A673 (cell line): Measurements from ENCODE around the gene LSM6. TPM values are rescaled to one million over a fixed set of nuclear protein-coding genes. Genes with fewer than 3 reads are reported as not detected.

ENCODE experiments used
- BruUV-seq: library from RNA; stranded (reverse); fragments of 400-500 nt; replicated peaks from 2 replicates; lab custom pipeline; 2021; lab: Mats Ljungman, UMichigan
- CTCF ChIA-PET: fragments of 300-600 bp; sonication (Branson Sonifier 250); formaldehyde crosslinking; loops from one replicate; lab custom pipeline; 2022; ENCODE audit warnings: antibody characterized with exemption; lab: Charles Lee
- POLR2A ChIA-PET: fragments of 300-600 bp; sonication (Branson Sonifier 250); formaldehyde crosslinking; loops from one replicate; lab custom pipeline; 2022; ENCODE audit warnings: antibody characterized with exemption; ENCODE audit not compliant: low non-redundant PET; lab: Charles Lee
- DNase-seq: peaks from one replicate; pipeline ENCODE4 v3.0.0-alpha.2; 2015; ENCODE audit warnings: low spot score
- H3K27ac ChIP-seq: fragments of 200-600 bp; sonication (generic); 2 replicates; pipeline ENCODE4 v1.5.1; 2016; ENCODE audit warnings: mixed run types, low read depth, mild to moderate bottlenecking, mixed read lengths, antibody characterized with exemption, low read length; ENCODE audit not compliant: poor library complexity, severe bottlenecking
- H3K27me3 ChIP-seq: fragments of 200-600 bp; sonication (generic); replicated peaks from 2 replicates; pipeline ENCODE4 v1.6.1; 2017; ENCODE audit warnings: mixed run types, low read depth, mild to moderate bottlenecking, mixed read lengths, antibody characterized with exemption, low read length; ENCODE audit not compliant: insufficient read depth, poor library complexity
- H3K36me3 ChIP-seq: fragments of 200-600 bp; sonication (generic); 2 replicates; pipeline ENCODE4 v1.6.1; 2016; ENCODE audit warnings: mixed run types, mild to moderate bottlenecking, mixed read lengths, antibody characterized with exemption, low read length; ENCODE audit not compliant: insufficient read depth, poor library complexity, severe bottlenecking
- H3K4me1 ChIP-seq: fragments of 200-600 bp; sonication (generic); 2 replicates; pipeline ENCODE4 v1.6.1; 2017; ENCODE audit warnings: mixed run types, mild to moderate bottlenecking, mixed read lengths, antibody characterized with exemption, low read length; ENCODE audit not compliant: insufficient read depth, poor library complexity, severe bottlenecking
- H3K4me3 ChIP-seq: fragments of 200-600 bp; sonication (generic); 2 replicates; pipeline ENCODE4 v1.5.1; 2016; ENCODE audit warnings: low read depth, mixed run types, mild to moderate bottlenecking, mixed read lengths, low read length; ENCODE audit not compliant: poor library complexity, severe bottlenecking
- H3K9me3 ChIP-seq: fragments of 200-600 bp; sonication (generic); 2 replicates; pipeline ENCODE4 v1.6.1; 2016; ENCODE audit warnings: mixed run types, low read depth, mild to moderate bottlenecking, mixed read lengths, antibody characterized with exemption, low read length; ENCODE audit not compliant: poor library complexity, severe bottlenecking
- CTCF ChIP-seq: fragments of 300-800, 200-600 bp; sonication (generic); conservative IDR thresholded peaks from 2 replicates; pipeline ENCODE4 v1.5.1; 2017; ENCODE audit warnings: low read depth, mild to moderate bottlenecking, antibody characterized with exemption, low read length, moderate library complexity, mixed read lengths
- EZH2 ChIP-seq: fragments of 200-600 bp; sonication (generic); IDR thresholded peaks from 2 replicates; pipeline ENCODE4 v1.6.1; 2017; ENCODE audit warnings: borderline replicate concordance, low read depth, mild to moderate bottlenecking, mixed read lengths, antibody characterized with exemption, low read length; ENCODE audit not compliant: poor library complexity, severe bottlenecking
- intact Hi-C: fragments of 100-400 bp; cut with micrococcal nuclease; formaldehyde crosslinking; loops from one replicate; pipeline ENCODE4 v1.10.0; 2022; ENCODE audit not compliant: unreplicated experiment
- total RNA-seq: library from RNA; stranded (reverse); gene quantifications from 2 replicates; pipeline ENCODE4 v1.2.3, GENCODE V29; 2021

The LSM6 gene
- total RNA-seq, 1 experiment from 2014 or later, result 61.7 TPM

GRCh38 chr4:146186041-146186440, 10.5 kb downstream of the LSM6 start:
- H3K36me3 ChIP-seq, result peaks cover 39% of the 10 kb centered on the region
- TF ChIP-seq CTCF (no peak), EZH2 (no peak)
- intact Hi-C loops, result no loop called here
- POLR2A ChIA-PET, result no interaction called here
- H3K4me1 ChIP-seq, result peaks cover 44% of the 10 kb centered on the region
- CTCF ChIA-PET, result interaction anchor here (1.3 kb wide), 1 partner anchor 91 kb away, joined by 4 read pairs; no protein-coding TSS in a partner anchor
- BruUV-seq, result no TSS peak
- H3K27me3 ChIP-seq, result no peaks in the 10 kb centered on the region
- DNase-seq, result peak; percentile 80
- no peak overlapping the region for H3K4me3 ChIP-seq
- H3K27ac ChIP-seq, result peak overlapping the region; percentile 63
- H3K9me3 ChIP-seq, result no peaks in the 10 kb centered on the region

- peak overlapping the region; percentile 63 for H3K27ac ChIP-seq
- peak overlapping the region; percentile 4 for H3K4me3 ChIP-seq
- intact Hi-C loops, result no loop called here
- ChIA-PET POLR2A (no interaction called here), CTCF (interaction anchor here (1.3 kb wide), 1 partner anchor 91 kb away, joined by 4 read pairs; no protein-coding TSS in a partner anchor)
- H3K9me3 ChIP-seq, result no peaks in the 10 kb centered on the region
- peaks cover 47% of the 10 kb centered on the region for H3K4me1 ChIP-seq
- peaks cover 39% of the 10 kb centered on the region for H3K36me3 ChIP-seq
- no peaks in the 10 kb centered on the region for H3K27me3 ChIP-seq
- peak; percentile 72 for DNase-seq
- no TSS peak for BruUV-seq
- no peak; the same call in 1 of the 2 replicates for TF ChIP-seq CTCF
- no peak for TF ChIP-seq EZH2
Observed at GRCh38 chr4:146186596-146186995, 11.1 kb downstream of the LSM6 start.

DNA sequence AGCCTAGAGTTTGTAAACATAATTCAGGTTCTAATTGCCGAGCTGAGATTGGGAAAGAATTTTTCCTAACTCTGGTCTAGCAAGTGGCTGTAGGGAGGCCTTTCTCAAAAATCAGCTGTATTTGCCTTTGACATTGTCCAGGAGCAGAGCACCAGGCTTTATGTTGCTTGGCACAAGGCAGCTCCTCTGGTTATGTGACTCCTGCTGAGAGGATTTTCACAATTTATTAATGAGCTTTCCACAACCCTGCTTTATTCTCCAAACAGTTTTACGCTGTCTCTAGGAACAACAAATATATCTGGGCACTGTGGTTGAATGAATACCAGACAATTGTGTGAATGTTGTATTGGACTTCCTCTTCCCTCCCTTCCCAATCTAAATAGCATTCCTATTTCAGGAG, 14.9 kb downstream of the LSM6 start:
- Histone ChIP-seq H3K36me3 (peaks cover 28% of the 10 kb centered on the region), H3K27me3 (no peaks in the 10 kb centered on the region), H3K4me3 (no peak overlapping the region), H3K4me1 (peaks cover 38% of the 10 kb centered on the region), H3K27ac (no peak overlapping the region), H3K9me3 (no peaks in the 10 kb centered on the region)
- TF ChIP-seq EZH2 (no peak), CTCF (no peak)
- DNase-seq, result peak; percentile 43
- ChIA-PET CTCF (no interaction called here), POLR2A (no interaction called here)
- BruUV-seq, result no TSS peak
- intact Hi-C loops, result no loop called here
